Lung microvascular endothelial cell (primary cell): ENCODE results near the gene ICOSLG. TPM values are rescaled to one million over a fixed set of nuclear protein-coding genes. Genes with fewer than 3 reads are reported as not detected.
A peak's percentile ranks its signal among the peaks of the same experiment; 100 is the strongest.
"Not testable (repeated sequence)": the region's sequence is repeated elsewhere in the genome, so short reads cannot be mapped to it uniquely, and the experiment has no call there.

Experiments
- DNase-seq, 2 donors: peaks; one replicate each; pipeline versions ENCODE4 v3.0.0 to v3.0.0-alpha.2; 2010; ENCODE audit warnings: low read depth in 2 of 2
- total RNA-seq: library from RNA; depleted of rRNA; stranded (reverse); fragments of >200 nt; gene quantifications from 2 replicates; pipeline ENCODE4 v1.2.1, GENCODE V29; 2014

Gene ICOSLG
- total RNA-seq, 1 donor from 2014 or later, result 0.79 TPM

- no peak for DNase-seq
These were observed 25.1 kb upstream of the ICOSLG start for GRCh38 chr21:44265734-44266270.

- DNase-seq, result no peak
These were observed 23.0 kb upstream of the ICOSLG start for GRCh38 chr21:44263768-44264167.

- no peak for DNase-seq
These were observed 22.5 kb upstream of the ICOSLG start for GRCh38 chr21:44263221-44263760.

- DNase-seq, result no peak
These were observed 21.8 kb upstream of the ICOSLG start for GRCh38 chr21:44262338-44263056.

GRCh38 chr21:44261675-44262295, 21.0 kb upstream of the ICOSLG start, which contains the start of gene DNMT3L:
Gene DNMT3L, minus strand, starts transcription at chr21:44261897. Its CDS starts 638 bp downstream, at chr21:44261259.
- DNase-seq, result no peak

GRCh38 chr21:44260791-44261631, 20.3 kb upstream of the ICOSLG start:
- DNase-seq, result no peak

- DNase-seq, result no peak
These were observed 19.3 kb upstream of the ICOSLG start for GRCh38 chr21:44260066-44260465.

GRCh38 chr21:44259082-44259705, 18.5 kb upstream of the ICOSLG start:
- DNase-seq, result no peak

GRCh38 chr21:44258056-44258725, 17.4 kb upstream of the ICOSLG start:
- DNase-seq, result no peak

- DNase-seq, result peak in 1 of 2 donors; percentile 25
These were observed 14.8 kb upstream of the ICOSLG start for GRCh38 chr21:44255511-44255981.

- DNase-seq, result peak in 1 of 2 donors; percentile 51
These were observed 13.3 kb upstream of the ICOSLG start for GRCh38 chr21:44253832-44254710.

- DNase-seq, result not testable (repeated sequence)
These were observed 8.7 kb upstream of the ICOSLG start for GRCh38 chr21:44249204-44250037.

GRCh38 chr21:44247904-44248303, 7.2 kb upstream of the ICOSLG start:
- not testable (repeated sequence) for DNase-seq

- not testable (repeated sequence) for DNase-seq
These were observed 3.2 kb upstream of the ICOSLG start for GRCh38 chr21:44243980-44244379.

GRCh38 chr21:44241281-44241680, 538 bp upstream of the ICOSLG start:
- DNase-seq, result not testable (repeated sequence)

GRCh38 chr21:44240353-44240752, 390 bp downstream of the ICOSLG start:
- not testable (repeated sequence) for DNase-seq

GRCh38 chr21:44229561-44229960, 11.2 kb downstream of the ICOSLG start:
- not testable (repeated sequence) for DNase-seq

GRCh38 chr21:44228109-44228508, 12.6 kb downstream of the ICOSLG start:
- DNase-seq, result not testable (repeated sequence)
